Adrenal gland (tissue), 12 donors: ENCODE results near the gene SULT1C3. TPM values are rescaled to one million over a fixed set of nuclear protein-coding genes. Genes with fewer than 3 reads are reported as not detected.

Experiments used
- DNase-seq, 7 donors: peaks; one replicate each; pipeline ENCODE4 v3.0.0-alpha.2; 2019 to 2020
- H3K27ac ChIP-seq, 5 donors: fragments of 200-600 bp; sonication (generic) in 4 of 5; 1 replicate in 3 of 5; 2 replicates in 2 of 5; pipeline versions ENCODE4 v1.5.1 to v1.8.0; 2016 to 2020; ENCODE audit warnings: mild to moderate bottlenecking in 1 of 5
- H3K27me3 ChIP-seq: fragments of 200-600 bp; 2 replicates; pipeline ENCODE4 v1.8.0; 2021
- H3K36me3 ChIP-seq, 2 donors: fragments of 200-600 bp; replicated peaks in 1 of 2; 1 replicate in 1 of 2; 2 replicates in 1 of 2; pipeline versions ENCODE4 v1.5.1 to v1.8.0; 2018 to 2022
- H3K4me1 ChIP-seq, 2 donors: fragments of 200-600 bp; replicated peaks in 1 of 2; 1 replicate in 1 of 2; 2 replicates in 1 of 2; pipeline versions ENCODE4 v1.5.1 to v1.8.0; 2018 to 2021
- H3K4me3 ChIP-seq, 4 donors: fragments of 200-600 bp; sonication (generic) in 3 of 4; one replicate each; pipeline ENCODE4 v1.5.1; 2016 to 2018
- H3K9me3 ChIP-seq, 3 donors: fragments of 200-600 bp; sonication (generic) in 1 of 3; replicated peaks in 1 of 3; 1 replicate in 2 of 3; 2 replicates in 1 of 3; pipeline versions ENCODE4 v1.5.1 to v1.8.0; 2016 to 2021
- POLR2A ChIP-seq, 2 donors: fragments of 450-650 bp; IDR thresholded peaks; one replicate each; pipeline ENCODE4 v1.6.1; 2017; ENCODE audit warnings: antibody characterized with exemption in 2 of 2, mild to moderate bottlenecking in 2 of 2, moderate library complexity in 1 of 2
- WGBS, 4 donors: extraction: QIAGEN DNeasy Blood & Tissue Kit in 2 of 4; methylation state at CpG; one replicate each; pipeline versions ENCODE4 v1.1.5 to v1.1.7; 2013 to 2017; 5-methylcytosine and 5-hydroxymethylcytosine counted together
- intact Hi-C, 2 donors: fragments of 100-400 bp; cut with DNase I; formaldehyde crosslinking; loops; one replicate each; pipeline versions ENCODE4 v1.14.1 to v1.15.0; 2022 to 2023
- polyA plus RNA-seq, 3 donors: library from polyadenylated mRNA; stranded (reverse); fragments of 200-250 nt in 2 of 3; fragments of 350-450 nt in 1 of 3; fragmentation: Illumina TruSeq in 1 of 3; extraction: RNeasy Lipid Tissue Mini Kit (QIAGEN cat#74804) in 1 of 3; gene quantifications; one replicate each; pipeline ENCODE4 v1.2.3, GENCODE V29; 2013 to 2014
- total RNA-seq, 9 donors: library from RNA; depleted of rRNA in 4 of 9; stranded (reverse); fragments of >200 nt in 4 of 9; fragments of 120-200 nt in 1 of 9; fragmentation: NEBNext Ultra II Directional in 1 of 9; extraction: Animal tissue kit (Norgen Biotek cat#: 25700) in 1 of 9; gene quantifications; one replicate each; pipeline versions ENCODE4 v1.1.0 to v1.2.4, GENCODE V29; 2013 to 2023
- TF ChIP-seq, protein P1 (sequence below), 6 experiments: fragments of 450-650 bp in 4 of 6; fragments of 200-600 bp in 2 of 6; sonication (generic) in 1 of 6; IDR thresholded peaks; 1 replicate in 5 of 6; 2 replicates in 1 of 6; pipeline versions ENCODE4 v1.5.1 to v1.8.0; 2016 to 2021; ENCODE audit warnings: antibody characterized with exemption in 6 of 6, mild to moderate bottlenecking in 2 of 6, moderate library complexity in 1 of 6
- donor health status: healthy with polysubstance abuse.
- donor health status: Bipolar disorder and iron deficiency.
- donor health status: DM: yes; HTN: yes; CAD: no.
- donor health status: DM: no; HTN: no; CAD: no.
- donor health status: DM: no; HTN: no; CAD: no.
- donor health status: DM: yes; HTN: yes; CAD: no.

Gene SULT1C3
- total and polyA plus RNA-seq, 12 donors = not detected

DNA sequence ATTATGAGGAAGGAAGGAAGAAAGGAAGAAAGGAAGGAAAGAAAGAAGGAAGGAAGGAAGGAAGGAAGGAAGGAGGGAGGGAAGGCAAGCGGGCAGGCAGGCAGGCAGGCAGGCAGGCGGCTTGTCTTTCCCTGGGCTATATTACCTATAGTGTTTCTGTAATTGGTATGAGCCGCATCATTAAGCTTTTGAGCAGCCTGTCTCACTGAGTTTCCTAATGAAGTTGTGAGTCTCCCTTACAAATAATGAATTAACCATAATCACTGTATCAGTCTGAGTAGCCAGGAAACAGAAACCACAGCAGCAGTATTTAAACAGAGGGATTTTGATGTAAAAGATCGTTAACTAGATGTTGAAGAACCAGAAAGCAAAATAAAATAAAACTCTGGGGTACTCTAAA is 11.8 kb upstream of the SULT1C3 start:
- Histone ChIP-seq H3K9me3 (peaks cover 0 to 9% (median 0%) of the 10 kb centered on the region in 3 donors), H3K27ac (no peak overlapping the region), H3K4me3 (no peak overlapping the region), H3K36me3 (no peaks in the 10 kb centered on the region), H3K27me3 (no peaks in the 10 kb centered on the region), H3K4me1 (no peaks in the 10 kb centered on the region)
- 67 to 75% (median 70%) methylated on average over 4 of the region's 4 CpGs for WGBS, 4 donors
- TF ChIP-seq, protein P1, sequence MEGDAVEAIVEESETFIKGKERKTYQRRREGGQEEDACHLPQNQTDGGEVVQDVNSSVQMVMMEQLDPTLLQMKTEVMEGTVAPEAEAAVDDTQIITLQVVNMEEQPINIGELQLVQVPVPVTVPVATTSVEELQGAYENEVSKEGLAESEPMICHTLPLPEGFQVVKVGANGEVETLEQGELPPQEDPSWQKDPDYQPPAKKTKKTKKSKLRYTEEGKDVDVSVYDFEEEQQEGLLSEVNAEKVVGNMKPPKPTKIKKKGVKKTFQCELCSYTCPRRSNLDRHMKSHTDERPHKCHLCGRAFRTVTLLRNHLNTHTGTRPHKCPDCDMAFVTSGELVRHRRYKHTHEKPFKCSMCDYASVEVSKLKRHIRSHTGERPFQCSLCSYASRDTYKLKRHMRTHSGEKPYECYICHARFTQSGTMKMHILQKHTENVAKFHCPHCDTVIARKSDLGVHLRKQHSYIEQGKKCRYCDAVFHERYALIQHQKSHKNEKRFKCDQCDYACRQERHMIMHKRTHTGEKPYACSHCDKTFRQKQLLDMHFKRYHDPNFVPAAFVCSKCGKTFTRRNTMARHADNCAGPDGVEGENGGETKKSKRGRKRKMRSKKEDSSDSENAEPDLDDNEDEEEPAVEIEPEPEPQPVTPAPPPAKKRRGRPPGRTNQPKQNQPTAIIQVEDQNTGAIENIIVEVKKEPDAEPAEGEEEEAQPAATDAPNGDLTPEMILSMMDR (IDR thresholded peaks at IDR 0.05) = no peak
- no peak for TF ChIP-seq POLR2A (IDR thresholded peaks at IDR 0.05)
- DNase-seq = no peak
- intact Hi-C loops = no loop called here

DNA sequence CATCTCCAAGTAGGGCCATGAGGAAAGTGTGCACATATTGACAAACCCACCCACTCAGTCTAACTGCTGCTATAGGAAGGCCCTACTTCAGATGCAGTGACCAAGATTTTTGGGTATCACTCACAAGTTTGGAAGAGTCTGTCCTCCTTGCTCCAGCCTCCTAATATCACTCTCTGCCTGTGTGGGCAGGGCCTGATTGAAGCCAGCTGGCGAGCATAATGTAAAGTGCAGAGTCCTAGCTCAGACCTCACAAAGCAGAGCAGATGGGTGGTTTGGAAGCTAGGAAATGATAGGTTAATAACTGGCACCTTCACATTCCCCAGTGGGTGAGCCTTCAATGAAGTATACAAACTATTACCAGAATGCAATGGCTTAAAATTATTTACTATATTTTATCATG is 11.2 kb upstream of the SULT1C3 start:
- Histone ChIP-seq H3K27me3 (no peaks in the 10 kb centered on the region), H3K36me3 (no peaks in the 10 kb centered on the region), H3K4me3 (no peak overlapping the region), H3K9me3 (peaks cover 0 to 4% (median 0%) of the 10 kb centered on the region in 3 donors), H3K4me1 (no peaks in the 10 kb centered on the region), H3K27ac (no peak overlapping the region)
- TF ChIP-seq, protein P1 (IDR thresholded peaks at IDR 0.05) = no peak
- TF ChIP-seq POLR2A (IDR thresholded peaks at IDR 0.05) = no peak
- 75 to 97% (median 87%) methylated on average over 1 of the region's 1 CpG for WGBS, 4 donors
- no peak for DNase-seq
- intact Hi-C loops = no loop called here

DNA sequence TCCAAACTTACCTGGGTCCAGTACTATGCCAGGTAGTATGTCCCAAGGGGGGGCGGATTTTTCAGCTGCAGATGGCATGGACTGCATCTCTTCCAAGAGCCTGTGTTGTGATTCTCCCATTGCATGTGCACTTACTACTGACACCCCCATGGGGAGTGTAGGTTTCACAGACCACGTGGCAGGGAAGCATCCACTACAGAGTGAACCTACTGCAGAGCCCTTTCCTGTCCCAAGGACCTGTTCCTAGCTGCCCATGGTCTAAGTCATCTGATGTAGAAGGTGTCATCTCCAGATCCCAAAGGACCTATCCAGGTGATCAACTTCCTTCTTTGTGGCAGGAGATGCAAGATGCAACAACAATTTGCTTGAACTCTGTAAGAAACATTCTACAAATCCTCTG is 9.9 kb upstream of the SULT1C3 start:
- TF ChIP-seq, protein P1 (IDR thresholded peaks at IDR 0.05) = no peak
- no peak for TF ChIP-seq POLR2A (IDR thresholded peaks at IDR 0.05)
- Histone ChIP-seq H3K27ac (no peak overlapping the region), H3K4me1 (no peaks in the 10 kb centered on the region), H3K9me3 (no peaks in the 10 kb centered on the region), H3K36me3 (no peaks in the 10 kb centered on the region), H3K27me3 (no peaks in the 10 kb centered on the region), H3K4me3 (no peak overlapping the region)
- no peak for DNase-seq
- WGBS, 4 donors = 77 to 92% (median 85%) methylated on average over 2 of the region's 2 CpGs
- intact Hi-C loops = no loop called here

DNA sequence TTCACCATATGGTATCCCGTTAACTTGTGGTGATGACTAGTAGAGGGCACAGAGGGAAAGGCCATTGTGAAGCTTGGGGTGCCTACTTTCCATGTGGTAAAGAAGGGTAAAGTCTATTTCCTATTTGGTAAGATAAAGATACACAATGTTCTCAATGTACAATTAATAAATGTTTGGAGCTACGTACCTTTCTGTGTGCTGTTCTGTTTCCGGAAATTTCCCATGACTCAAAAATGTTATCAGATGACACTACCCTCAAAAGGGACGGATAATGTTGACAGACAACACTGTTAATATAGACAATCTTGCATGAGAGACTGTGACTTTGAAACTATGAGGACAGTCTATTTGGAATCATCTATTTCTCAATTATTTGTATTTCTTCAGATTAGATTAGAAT is 4.2 kb upstream of the SULT1C3 start:
- DNase-seq = no peak
- 81 to 86% (median 84%) methylated on average over 4 of the region's 4 CpGs for WGBS, 4 donors
- no peaks in the 10 kb centered on the region for H3K27me3 ChIP-seq
- no peaks in the 10 kb centered on the region for H3K9me3 ChIP-seq
- no peaks in the 10 kb centered on the region for H3K4me1 ChIP-seq
- intact Hi-C loops = no loop called here
- TF ChIP-seq POLR2A (IDR thresholded peaks at IDR 0.05) = no peak
- TF ChIP-seq, protein P1 (IDR thresholded peaks at IDR 0.05) = no peak
- H3K4me3 ChIP-seq = no peak overlapping the region
- H3K36me3 ChIP-seq = no peaks in the 10 kb centered on the region
- no peak overlapping the region for H3K27ac ChIP-seq
